K562 (cell line): ENCODE data around the gene TLCD1. TPM values are rescaled to one million over a fixed set of nuclear protein-coding genes. Genes with fewer than 3 reads are reported as not detected.

ENCODE experiments used
- CC2D1A ChIP-seq: fragments of 450-650 bp; IDR thresholded peaks from 2 replicates; pipeline ENCODE4 v1.6.1; 2017; ENCODE audit warnings: mild to moderate bottlenecking
- GABPB2 ChIP-seq: fragments of 250-450 bp; sonication (Bioruptor Pico); conservative IDR thresholded peaks from 2 replicates; pipeline ENCODE4 v1.5.1; 2021; ENCODE audit warnings: mild to moderate bottlenecking
- HNRNPL ChIP-seq: fragments of 200-400 bp; formaldehyde crosslinking; IDR thresholded peaks from 2 replicates; pipeline ENCODE4 v1.6.1; 2017; ENCODE audit warnings: low read depth, mild to moderate bottlenecking, low read length
- ILF3 ChIP-seq: fragments of 450-650 bp; IDR thresholded peaks from 2 replicates; pipeline ENCODE4 v1.6.1; 2018; ENCODE audit warnings: antibody characterized with exemption, mild to moderate bottlenecking, moderate library complexity, borderline replicate concordance
- NR2F6 ChIP-seq: fragments of 450-650 bp; formaldehyde crosslinking; IDR thresholded peaks from 2 replicates; pipeline ENCODE4 v1.4.0; 2020; ENCODE audit warnings: mild to moderate bottlenecking
- PURB ChIP-seq: sonication (generic); formaldehyde crosslinking; IDR thresholded peaks from 2 replicates; pipeline ENCODE4 v1.9.0; 2021; ENCODE audit warnings: low read depth, mild to moderate bottlenecking, missing genetic modification reagents
- SAP30 ChIP-seq: fragments of 200-600 bp; sonication (generic); IDR thresholded peaks from 2 replicates; pipeline ENCODE4 v1.6.1; 2012; ENCODE audit warnings: borderline replicate concordance, low read depth, mild to moderate bottlenecking, moderate library complexity, low read length, control low read depth, inconsistent platforms; ENCODE audit not compliant: insufficient read depth, poor library complexity, severe bottlenecking
- SP2 ChIP-seq: IDR thresholded peaks from 2 replicates; pipeline ENCODE4 v1.6.1; 2011; ENCODE audit warnings: mild to moderate bottlenecking, low read depth, low read length, moderate library complexity; ENCODE audit not compliant: poor library complexity, severe bottlenecking; ENCODE audit errors: extremely low read depth
- TCF7 ChIP-seq: sonication (generic); IDR thresholded peaks from 2 replicates; pipeline ENCODE4 v1.6.1; 2016; ENCODE audit warnings: antibody characterized with exemption, borderline replicate concordance
- TCFL5 ChIP-seq: fragments of 250-450 bp; sonication (Bioruptor Pico); conservative IDR thresholded peaks from 2 replicates; pipeline ENCODE4 v1.6.1; 2021; ENCODE audit warnings: mild to moderate bottlenecking, moderate library complexity, matching md5 sums
- ZNF436 ChIP-seq: fragments of 250-450, 450-650 bp; sonication (Bioruptor Pico); formaldehyde crosslinking; IDR thresholded peaks from 2 replicates; pipeline ENCODE4 v1.7.0; 2020; ENCODE audit warnings: mild to moderate bottlenecking
- polyA plus RNA-seq, 8 experiments: library from polyadenylated mRNA; depleted of rRNA in 4 of 8; stranded (reverse) in 5 of 8; unstranded in 3 of 8; fragments of >200 nt; fragmentation: Nextera tagmentation in 2 of 8; fragmentation: Illumina TruSeq in 1 of 8; extraction: Ambion mirVana in 2 of 8; extraction: Trizol in 1 of 8; gene quantifications; 2 replicates each; pipeline versions ENCODE4 v1.2.1 to v1.2.3, GENCODE V29; 2011 to 2014; ENCODE audit warnings: inconsistent platforms in 1 of 8, missing spikeins in 1 of 8
- total RNA-seq, 7 experiments: library from RNA; depleted of rRNA in 6 of 7; stranded (reverse); fragments of >200 nt in 6 of 7; fragmentation: Illumina TruSeq in 2 of 7; extraction: Trizol in 2 of 7; gene quantifications; 2 replicates each; pipeline versions ENCODE4 v1.2.1 to v1.2.3, GENCODE V29; 2011 to 2021; ENCODE audit warnings: low replicate concordance in 1 of 7
- TF ChIP-seq, protein P1 (sequence below): fragments of 250-450 bp; sonication (Bioruptor Pico); IDR thresholded peaks from 2 replicates; pipeline ENCODE4 v1.5.0; 2021
- TF ChIP-seq, protein P2 (sequence below): sonication (generic); formaldehyde crosslinking; IDR thresholded peaks from 2 replicates; pipeline ENCODE4 v1.8.0; 2022; ENCODE audit warnings: mild to moderate bottlenecking, low read depth, missing genetic modification reagents
- TF ChIP-seq, protein P3 (sequence below): IDR thresholded peaks from 2 replicates; pipeline ENCODE4 v1.6.1; 2016; ENCODE audit warnings: missing genetic modification characterization, missing compliant biosample characterization
- TF ChIP-seq, protein P4 (sequence below): fragments of 450-650 bp; IDR thresholded peaks from 2 replicates; pipeline ENCODE4 v1.6.1; 2016; ENCODE audit warnings: missing biosample characterization, missing genetic modification characterization
- TF ChIP-seq, protein P5 (sequence below): sonication (generic); formaldehyde crosslinking; IDR thresholded peaks from 2 replicates; pipeline ENCODE4 v1.8.1; 2023; ENCODE audit warnings: missing genetic modification reagents, mild to moderate bottlenecking, borderline replicate concordance
- TF ChIP-seq, protein P6 (sequence below): fragments of 450-650 bp; IDR thresholded peaks from 2 replicates; pipeline ENCODE4 v1.6.1; 2016; ENCODE audit warnings: low read depth, mild to moderate bottlenecking, moderate library complexity

Gene TLCD1
- total and polyA plus RNA-seq, 9 of the 15 experiments (the other 6 are each of a cell fraction or from before 2014, with no cell fraction given): 6.8 to 37.7 (median 21.7) TPM

DNA sequence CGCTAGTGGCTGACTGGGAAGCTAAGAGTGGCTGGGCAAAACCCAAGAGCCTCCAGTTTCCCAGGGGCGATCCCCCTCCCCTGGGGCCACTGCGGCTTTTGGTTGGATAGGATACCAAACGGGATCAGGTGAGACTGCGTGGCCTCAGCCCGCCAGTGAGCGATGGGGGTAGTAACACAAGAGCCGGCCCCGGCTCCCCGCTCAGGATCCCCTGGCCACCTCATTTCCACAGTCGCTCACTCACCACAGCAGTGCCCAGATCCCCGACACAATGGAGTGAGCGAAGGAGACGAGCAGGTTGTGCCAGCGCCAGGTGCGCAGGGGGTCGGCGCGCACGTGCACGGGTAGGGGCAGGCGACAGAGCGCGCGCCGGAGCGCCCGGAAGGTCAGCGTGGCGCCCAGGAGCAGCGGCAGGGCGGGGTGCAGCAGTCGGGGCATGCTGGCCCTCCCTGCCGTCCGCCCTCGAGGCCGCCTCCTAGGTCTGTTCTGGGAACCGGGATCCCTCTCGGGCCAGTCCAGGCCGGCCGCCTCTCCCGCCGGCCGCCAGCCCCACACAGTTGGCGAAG, 290 bp downstream of the TLCD1 start (continued):
- no peak for TF ChIP-seq TCFL5 (CRISPR knock-in tag)
- peak; percentile 76 for TF ChIP-seq CC2D1A
- TF ChIP-seq, protein P1, sequence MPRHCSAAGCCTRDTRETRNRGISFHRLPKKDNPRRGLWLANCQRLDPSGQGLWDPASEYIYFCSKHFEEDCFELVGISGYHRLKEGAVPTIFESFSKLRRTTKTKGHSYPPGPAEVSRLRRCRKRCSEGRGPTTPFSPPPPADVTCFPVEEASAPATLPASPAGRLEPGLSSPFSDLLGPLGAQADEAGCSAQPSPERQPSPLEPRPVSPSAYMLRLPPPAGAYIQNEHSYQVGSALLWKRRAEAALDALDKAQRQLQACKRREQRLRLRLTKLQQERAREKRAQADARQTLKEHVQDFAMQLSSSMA (CRISPR knock-in tag): no peak; the same call in 1 of the 2 replicates
- TF ChIP-seq, protein P2, sequence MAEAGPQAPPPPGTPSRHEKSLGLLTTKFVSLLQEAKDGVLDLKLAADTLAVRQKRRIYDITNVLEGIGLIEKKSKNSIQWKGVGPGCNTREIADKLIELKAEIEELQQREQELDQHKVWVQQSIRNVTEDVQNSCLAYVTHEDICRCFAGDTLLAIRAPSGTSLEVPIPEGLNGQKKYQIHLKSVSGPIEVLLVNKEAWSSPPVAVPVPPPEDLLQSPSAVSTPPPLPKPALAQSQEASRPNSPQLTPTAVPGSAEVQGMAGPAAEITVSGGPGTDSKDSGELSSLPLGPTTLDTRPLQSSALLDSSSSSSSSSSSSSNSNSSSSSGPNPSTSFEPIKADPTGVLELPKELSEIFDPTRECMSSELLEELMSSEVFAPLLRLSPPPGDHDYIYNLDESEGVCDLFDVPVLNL (CRISPR knock-in tag): peak; percentile 73; the same call in 1 of the 2 replicates
- TF ChIP-seq ZNF436: no peak
- TF ChIP-seq, protein P3, sequence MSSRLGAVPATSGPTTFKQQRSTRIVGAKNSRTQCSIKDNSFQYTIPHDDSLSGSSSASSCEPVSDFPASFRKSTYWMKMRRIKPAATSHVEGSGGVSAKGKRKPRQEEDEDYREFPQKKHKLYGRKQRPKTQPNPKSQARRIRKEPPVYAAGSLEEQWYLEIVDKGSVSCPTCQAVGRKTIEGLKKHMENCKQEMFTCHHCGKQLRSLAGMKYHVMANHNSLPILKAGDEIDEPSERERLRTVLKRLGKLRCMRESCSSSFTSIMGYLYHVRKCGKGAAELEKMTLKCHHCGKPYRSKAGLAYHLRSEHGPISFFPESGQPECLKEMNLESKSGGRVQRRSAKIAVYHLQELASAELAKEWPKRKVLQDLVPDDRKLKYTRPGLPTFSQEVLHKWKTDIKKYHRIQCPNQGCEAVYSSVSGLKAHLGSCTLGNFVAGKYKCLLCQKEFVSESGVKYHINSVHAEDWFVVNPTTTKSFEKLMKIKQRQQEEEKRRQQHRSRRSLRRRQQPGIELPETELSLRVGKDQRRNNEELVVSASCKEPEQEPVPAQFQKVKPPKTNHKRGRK (tag): no peak
- TF ChIP-seq SP2: peak; percentile 3
- TF ChIP-seq, protein P4, sequence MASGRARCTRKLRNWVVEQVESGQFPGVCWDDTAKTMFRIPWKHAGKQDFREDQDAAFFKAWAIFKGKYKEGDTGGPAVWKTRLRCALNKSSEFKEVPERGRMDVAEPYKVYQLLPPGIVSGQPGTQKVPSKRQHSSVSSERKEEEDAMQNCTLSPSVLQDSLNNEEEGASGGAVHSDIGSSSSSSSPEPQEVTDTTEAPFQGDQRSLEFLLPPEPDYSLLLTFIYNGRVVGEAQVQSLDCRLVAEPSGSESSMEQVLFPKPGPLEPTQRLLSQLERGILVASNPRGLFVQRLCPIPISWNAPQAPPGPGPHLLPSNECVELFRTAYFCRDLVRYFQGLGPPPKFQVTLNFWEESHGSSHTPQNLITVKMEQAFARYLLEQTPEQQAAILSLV (tag): no peak
- TF ChIP-seq, protein P5, sequence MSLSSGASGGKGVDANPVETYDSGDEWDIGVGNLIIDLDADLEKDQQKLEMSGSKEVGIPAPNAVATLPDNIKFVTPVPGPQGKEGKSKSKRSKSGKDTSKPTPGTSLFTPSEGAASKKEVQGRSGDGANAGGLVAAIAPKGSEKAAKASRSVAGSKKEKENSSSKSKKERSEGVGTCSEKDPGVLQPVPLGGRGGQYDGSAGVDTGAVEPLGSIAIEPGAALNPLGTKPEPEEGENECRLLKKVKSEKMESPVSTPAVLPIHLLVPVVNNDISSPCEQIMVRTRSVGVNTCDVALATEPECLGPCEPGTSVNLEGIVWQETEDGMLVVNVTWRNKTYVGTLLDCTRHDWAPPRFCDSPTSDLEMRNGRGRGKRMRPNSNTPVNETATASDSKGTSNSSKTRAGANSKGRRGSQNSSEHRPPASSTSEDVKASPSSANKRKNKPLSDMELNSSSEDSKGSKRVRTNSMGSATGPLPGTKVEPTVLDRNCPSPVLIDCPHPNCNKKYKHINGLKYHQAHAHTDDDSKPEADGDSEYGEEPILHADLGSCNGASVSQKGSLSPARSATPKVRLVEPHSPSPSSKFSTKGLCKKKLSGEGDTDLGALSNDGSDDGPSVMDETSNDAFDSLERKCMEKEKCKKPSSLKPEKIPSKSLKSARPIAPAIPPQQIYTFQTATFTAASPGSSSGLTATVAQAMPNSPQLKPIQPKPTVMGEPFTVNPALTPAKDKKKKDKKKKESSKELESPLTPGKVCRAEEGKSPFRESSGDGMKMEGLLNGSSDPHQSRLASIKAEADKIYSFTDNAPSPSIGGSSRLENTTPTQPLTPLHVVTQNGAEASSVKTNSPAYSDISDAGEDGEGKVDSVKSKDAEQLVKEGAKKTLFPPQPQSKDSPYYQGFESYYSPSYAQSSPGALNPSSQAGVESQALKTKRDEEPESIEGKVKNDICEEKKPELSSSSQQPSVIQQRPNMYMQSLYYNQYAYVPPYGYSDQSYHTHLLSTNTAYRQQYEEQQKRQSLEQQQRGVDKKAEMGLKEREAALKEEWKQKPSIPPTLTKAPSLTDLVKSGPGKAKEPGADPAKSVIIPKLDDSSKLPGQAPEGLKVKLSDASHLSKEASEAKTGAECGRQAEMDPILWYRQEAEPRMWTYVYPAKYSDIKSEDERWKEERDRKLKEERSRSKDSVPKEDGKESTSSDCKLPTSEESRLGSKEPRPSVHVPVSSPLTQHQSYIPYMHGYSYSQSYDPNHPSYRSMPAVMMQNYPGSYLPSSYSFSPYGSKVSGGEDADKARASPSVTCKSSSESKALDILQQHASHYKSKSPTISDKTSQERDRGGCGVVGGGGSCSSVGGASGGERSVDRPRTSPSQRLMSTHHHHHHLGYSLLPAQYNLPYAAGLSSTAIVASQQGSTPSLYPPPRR (CRISPR knock-in tag): no peak
- no peak for TF ChIP-seq ILF3
- no peak for TF ChIP-seq NR2F6 (CRISPR knock-in tag)
- peak; percentile 37; the same call in 1 of the 2 replicates for TF ChIP-seq TCF7
- TF ChIP-seq SAP30: no peak
- TF ChIP-seq GABPB2 (CRISPR knock-in tag): peak; percentile 74; the same call in 1 of the 2 replicates
- peak; percentile 90 for TF ChIP-seq HNRNPL
- 0 out of 2 replicates have a peak, but pooled peaks have one; percentile 54 for TF ChIP-seq PURB (CRISPR knock-in tag)
- TF ChIP-seq, protein P6, sequence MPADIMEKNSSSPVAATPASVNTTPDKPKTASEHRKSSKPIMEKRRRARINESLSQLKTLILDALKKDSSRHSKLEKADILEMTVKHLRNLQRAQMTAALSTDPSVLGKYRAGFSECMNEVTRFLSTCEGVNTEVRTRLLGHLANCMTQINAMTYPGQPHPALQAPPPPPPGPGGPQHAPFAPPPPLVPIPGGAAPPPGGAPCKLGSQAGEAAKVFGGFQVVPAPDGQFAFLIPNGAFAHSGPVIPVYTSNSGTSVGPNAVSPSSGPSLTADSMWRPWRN: peak; percentile 79
